Gastroesophageal sphincter (tissue), 3 donors: ENCODE measurements around the gene TTC7B.

ENCODE experiments used
- CTCF ChIP-seq, 4 experiments: fragments of 200-600 bp in 2 of 4; fragments of 450-650 bp in 2 of 4; sonication (generic) in 1 of 4; IDR thresholded peaks; one replicate each; pipeline ENCODE4 v1.5.1; 2017 to 2019; ENCODE audit warnings: antibody characterized with exemption in 4 of 4, mild to moderate bottlenecking in 2 of 4, moderate library complexity in 2 of 4
- EP300 ChIP-seq: sonication (generic); formaldehyde crosslinking; IDR thresholded peaks from one replicate; pipeline ENCODE4 v1.6.1; 2017; ENCODE audit warnings: antibody characterized with exemption, mild to moderate bottlenecking
- POLR2AphosphoS5 ChIP-seq: sonication (generic); formaldehyde crosslinking; IDR thresholded peaks from one replicate; pipeline ENCODE4 v1.6.1; 2017; ENCODE audit warnings: antibody characterized with exemption

- TF ChIP-seq POLR2AphosphoS5 (no peak), CTCF (IDR thresholded peaks at IDR 0.05) (no peak), EP300 (no peak)
Observed at GRCh38 chr14:90554341-90554740, 261.9 kb downstream of the TTC7B start.
